NOMO-1 (cell line): ENCODE measurements around the gene PNPLA8.
A peak's percentile ranks its signal among the peaks of the same experiment; 100 is the strongest.
"Not testable (repeated sequence)": the region's sequence is repeated elsewhere in the genome, so short reads cannot be mapped to it uniquely, and the experiment has no call there.

Experiments
- DNase-seq, 2 experiments: peaks; one replicate each; lab custom pipeline; 2025; ENCODE audit not compliant: unreplicated experiment in 2 of 2; lab: John Stamatoyannopoulos, UW

Gene PNPLA8

GRCh38 chr7:108525985-108526767 is at the start of gene PNPLA8:
Gene PNPLA8 (minus strand): TSS chr7:108526135. CDS start chr7:108515491, 10,644 bp downstream.
- peak; percentile 91 to 96 for DNase-seq

- no peak for DNase-seq
These were observed 49.2 kb upstream of the PNPLA8 start for GRCh38 chr7:108575156-108575555.

- no peak for DNase-seq
These were observed 46.5 kb upstream of the PNPLA8 start for GRCh38 chr7:108572480-108572879.

- DNase-seq = peak in 1 of 2 experiments; percentile 1
These were observed 44.3 kb upstream of the PNPLA8 start for GRCh38 chr7:108570146-108570755.

GRCh38 chr7:108569381-108570145 is 43.6 kb upstream of the PNPLA8 start, which contains the start of the genes DNAJB9 and THAP5:
Gene DNAJB9 (plus strand): TSS chr7:108569874. CDS start chr7:108571727, 1,853 bp downstream.
Gene THAP5 (minus strand): TSS chr7:108569706. CDS start chr7:108569569, 137 bp downstream.
- DNase-seq = peak; percentile 87 to 88

GRCh38 chr7:108568801-108569380 is 43.0 kb upstream of the PNPLA8 start:
- peak in 1 of 2 experiments; percentile 22 for DNase-seq

GRCh38 chr7:108565987-108566386 is 40.1 kb upstream of the PNPLA8 start:
- DNase-seq = no peak

- DNase-seq = no peak
These were observed 35.2 kb upstream of the PNPLA8 start for GRCh38 chr7:108561047-108561619.

- no peak for DNase-seq
These were observed 33.3 kb upstream of the PNPLA8 start for GRCh38 chr7:108559253-108559652.

- DNase-seq = no peak
These were observed 31.7 kb upstream of the PNPLA8 start for GRCh38 chr7:108557617-108558016.

GRCh38 chr7:108557191-108557590 is 31.3 kb upstream of the PNPLA8 start:
- no peak for DNase-seq

- not testable (repeated sequence) for DNase-seq
These were observed 30.7 kb upstream of the PNPLA8 start for GRCh38 chr7:108556665-108557064.

GRCh38 chr7:108548141-108548896 is 22.4 kb upstream of the PNPLA8 start:
- DNase-seq = not testable (repeated sequence)

- no peak for DNase-seq
These were observed 15.5 kb upstream of the PNPLA8 start for GRCh38 chr7:108541478-108541877.

GRCh38 chr7:108538685-108539084 is 12.8 kb upstream of the PNPLA8 start:
- DNase-seq = not testable (repeated sequence)

GRCh38 chr7:108538236-108538635 is 12.3 kb upstream of the PNPLA8 start:
- DNase-seq = not testable (repeated sequence)

- DNase-seq = no peak
These were observed 11.3 kb upstream of the PNPLA8 start for GRCh38 chr7:108537229-108537628.

- DNase-seq = no peak
These were observed 9.8 kb upstream of the PNPLA8 start for GRCh38 chr7:108535744-108536143.

- no peak for DNase-seq
These were observed 9.3 kb upstream of the PNPLA8 start for GRCh38 chr7:108535257-108535656.

GRCh38 chr7:108533712-108534111 is 7.8 kb upstream of the PNPLA8 start:
- no peak for DNase-seq
